Glutamatergic neuron (in vitro differentiated cells): ENCODE measurements around the gene CCSER2. TPM values are rescaled to one million over a fixed set of nuclear protein-coding genes. Genes with fewer than 3 reads are reported as not detected.

Source experiments
- DNase-seq: peaks from one replicate; pipeline ENCODE4 v3.0.0; 2022
- H3K27ac Mint-ChIP-seq: one replicate; pipeline ENCODE4 v1.8.0; 2020; ENCODE audit warnings: mild to moderate bottlenecking, mixed read lengths, inconsistent platforms; ENCODE audit not compliant: unreplicated experiment
- H3K27me3 Mint-ChIP-seq: one replicate; pipeline ENCODE4 v1.8.0; 2020; ENCODE audit warnings: mild to moderate bottlenecking, moderate library complexity, mixed read lengths, inconsistent platforms; ENCODE audit not compliant: unreplicated experiment
- H3K36me3 Mint-ChIP-seq: one replicate; pipeline ENCODE4 v1.8.0; 2020; ENCODE audit warnings: mild to moderate bottlenecking, mixed read lengths, inconsistent platforms; ENCODE audit not compliant: unreplicated experiment
- H3K4me1 Mint-ChIP-seq: one replicate; pipeline ENCODE4 v1.8.0; 2020; ENCODE audit warnings: mild to moderate bottlenecking, low read depth, mixed read lengths, inconsistent platforms; ENCODE audit not compliant: unreplicated experiment
- H3K4me3 Mint-ChIP-seq: one replicate; pipeline ENCODE4 v1.8.0; 2020; ENCODE audit warnings: mild to moderate bottlenecking, mixed read lengths, inconsistent platforms; ENCODE audit not compliant: unreplicated experiment
- H3K9me3 Mint-ChIP-seq: one replicate; pipeline ENCODE4 v1.8.0; 2020; ENCODE audit warnings: mild to moderate bottlenecking, moderate library complexity, mixed read lengths, inconsistent platforms; ENCODE audit not compliant: unreplicated experiment
- CTCF ChIP-seq: fragments of 200-600 bp; sonication (generic); IDR thresholded peaks from one replicate; pipeline ENCODE4 v1.5.0; 2021; ENCODE audit not compliant: partially characterized antibody, unreplicated experiment
- total RNA-seq: library from RNA; stranded (reverse); fragmentation: NEBNext Ultra II Directional; extraction: Animal tissue kit (Norgen Biotek cat#: 25700); gene quantifications from one replicate; pipeline ENCODE4 v1.2.1, GENCODE V29; 2021; ENCODE audit not compliant: unreplicated experiment

CCSER2 gene
- total RNA-seq, 1 donor from 2014 or later = 168 TPM

GRCh38 chr10:84452003-84452402 is 123.6 kb downstream of the CCSER2 start:
- no peak overlapping the region for H3K27ac Mint-ChIP-seq
- H3K9me3 Mint-ChIP-seq = no peaks in the 10 kb centered on the region
- TF ChIP-seq CTCF = no peak
- peaks cover 5% of the 10 kb centered on the region for H3K36me3 Mint-ChIP-seq
- H3K27me3 Mint-ChIP-seq = peaks cover 2% of the 10 kb centered on the region
- H3K4me3 Mint-ChIP-seq = no peak overlapping the region
- DNase-seq = no peak
- no peaks in the 10 kb centered on the region for H3K4me1 Mint-ChIP-seq

GRCh38 chr10:84453303-84453702 is 124.9 kb downstream of the CCSER2 start:
- H3K9me3 Mint-ChIP-seq = no peaks in the 10 kb centered on the region
- peaks cover 2% of the 10 kb centered on the region for H3K27me3 Mint-ChIP-seq
- H3K36me3 Mint-ChIP-seq = peaks cover 10% of the 10 kb centered on the region
- H3K4me1 Mint-ChIP-seq = no peaks in the 10 kb centered on the region
- no peak overlapping the region for H3K27ac Mint-ChIP-seq
- no peak overlapping the region for H3K4me3 Mint-ChIP-seq
- DNase-seq = no peak
- no peak for TF ChIP-seq CTCF

- no peak for TF ChIP-seq CTCF
- H3K4me1 Mint-ChIP-seq = peaks cover under 1% of the 10 kb centered on the region
- peaks cover 2% of the 10 kb centered on the region for H3K27me3 Mint-ChIP-seq
- H3K36me3 Mint-ChIP-seq = peaks cover 22% of the 10 kb centered on the region
- no peak overlapping the region for H3K4me3 Mint-ChIP-seq
- H3K9me3 Mint-ChIP-seq = peaks cover 2% of the 10 kb centered on the region
- no peak for DNase-seq
- peak overlapping the region; percentile 24 for H3K27ac Mint-ChIP-seq
These were observed 127.7 kb downstream of the CCSER2 start for GRCh38 chr10:84456126-84456525.

- no peak overlapping the region for H3K4me3 Mint-ChIP-seq
- H3K27me3 Mint-ChIP-seq = peaks cover 2% of the 10 kb centered on the region
- H3K9me3 Mint-ChIP-seq = peaks cover 5% of the 10 kb centered on the region
- no peak for TF ChIP-seq CTCF
- peaks cover 12% of the 10 kb centered on the region for H3K4me1 Mint-ChIP-seq
- no peak overlapping the region for H3K27ac Mint-ChIP-seq
- no peak for DNase-seq
- peaks cover 17% of the 10 kb centered on the region for H3K36me3 Mint-ChIP-seq
These were observed 132.1 kb downstream of the CCSER2 start for GRCh38 chr10:84460520-84460919.

GRCh38 chr10:84469470-84469869 is 141.1 kb downstream of the CCSER2 start:
- no peaks in the 10 kb centered on the region for H3K4me1 Mint-ChIP-seq
- no peak for TF ChIP-seq CTCF
- H3K27me3 Mint-ChIP-seq = no peaks in the 10 kb centered on the region
- peaks cover 5% of the 10 kb centered on the region for H3K36me3 Mint-ChIP-seq
- DNase-seq = no peak
- H3K27ac Mint-ChIP-seq = no peak overlapping the region
- peaks cover 2% of the 10 kb centered on the region for H3K9me3 Mint-ChIP-seq
- H3K4me3 Mint-ChIP-seq = no peak overlapping the region
